Peyer's patch (tissue), 4 donors: Measurements from ENCODE around the gene PCSK2.

ENCODE experiments used
- POLR2A ChIP-seq, 2 donors: fragments of 450-650 bp; IDR thresholded peaks; one replicate each; pipeline ENCODE4 v1.5.1; 2017; ENCODE audit warnings: antibody characterized with exemption in 2 of 2, mild to moderate bottlenecking in 2 of 2, moderate library complexity in 2 of 2
- TF ChIP-seq, protein P1 (sequence below), 6 experiments: fragments of 450-650 bp in 4 of 6; fragments of 200-600 bp in 2 of 6; sonication (generic) in 1 of 6; IDR thresholded peaks; one replicate each; pipeline ENCODE4 v1.5.1; 2017 to 2019; ENCODE audit warnings: antibody characterized with exemption in 6 of 6, mild to moderate bottlenecking in 3 of 6, moderate library complexity in 1 of 6

DNA sequence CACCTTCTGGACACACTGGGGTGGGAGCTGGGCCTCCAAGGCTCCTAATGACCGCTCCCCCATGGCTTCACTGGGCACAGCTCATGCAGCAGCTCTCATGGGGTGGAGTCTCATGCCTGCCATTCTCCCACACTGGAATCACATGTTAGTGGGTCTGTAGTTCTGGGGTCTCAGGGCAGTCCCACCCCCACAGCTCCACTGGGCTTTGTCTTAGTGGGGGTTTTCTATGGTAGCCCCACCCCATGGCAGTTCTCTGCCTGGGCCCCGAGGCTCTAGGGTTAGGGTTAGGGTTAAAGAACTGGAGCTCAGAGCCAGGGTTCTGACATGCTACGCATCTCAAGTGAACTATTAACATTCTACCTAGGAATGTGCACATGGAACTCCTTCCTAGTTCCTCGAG is 139.0 kb downstream of the PCSK2 start:
- TF ChIP-seq, protein P1, sequence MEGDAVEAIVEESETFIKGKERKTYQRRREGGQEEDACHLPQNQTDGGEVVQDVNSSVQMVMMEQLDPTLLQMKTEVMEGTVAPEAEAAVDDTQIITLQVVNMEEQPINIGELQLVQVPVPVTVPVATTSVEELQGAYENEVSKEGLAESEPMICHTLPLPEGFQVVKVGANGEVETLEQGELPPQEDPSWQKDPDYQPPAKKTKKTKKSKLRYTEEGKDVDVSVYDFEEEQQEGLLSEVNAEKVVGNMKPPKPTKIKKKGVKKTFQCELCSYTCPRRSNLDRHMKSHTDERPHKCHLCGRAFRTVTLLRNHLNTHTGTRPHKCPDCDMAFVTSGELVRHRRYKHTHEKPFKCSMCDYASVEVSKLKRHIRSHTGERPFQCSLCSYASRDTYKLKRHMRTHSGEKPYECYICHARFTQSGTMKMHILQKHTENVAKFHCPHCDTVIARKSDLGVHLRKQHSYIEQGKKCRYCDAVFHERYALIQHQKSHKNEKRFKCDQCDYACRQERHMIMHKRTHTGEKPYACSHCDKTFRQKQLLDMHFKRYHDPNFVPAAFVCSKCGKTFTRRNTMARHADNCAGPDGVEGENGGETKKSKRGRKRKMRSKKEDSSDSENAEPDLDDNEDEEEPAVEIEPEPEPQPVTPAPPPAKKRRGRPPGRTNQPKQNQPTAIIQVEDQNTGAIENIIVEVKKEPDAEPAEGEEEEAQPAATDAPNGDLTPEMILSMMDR (IDR thresholded peaks at IDR 0.05) = no peak
- no peak for TF ChIP-seq POLR2A (IDR thresholded peaks at IDR 0.05)
